Measurements from ENCODE around the gene ALKBH5. TPM values are rescaled to one million over a fixed set of nuclear protein-coding genes. Genes with fewer than 3 reads are reported as not detected.

The ALKBH5 gene
- total and polyA plus RNA-seq, 9 of the 15 experiments (the other 6 are each of a cell fraction or from before 2014, with no cell fraction given) = 11.4 to 70.0 (median 47.4) TPM

DNA sequence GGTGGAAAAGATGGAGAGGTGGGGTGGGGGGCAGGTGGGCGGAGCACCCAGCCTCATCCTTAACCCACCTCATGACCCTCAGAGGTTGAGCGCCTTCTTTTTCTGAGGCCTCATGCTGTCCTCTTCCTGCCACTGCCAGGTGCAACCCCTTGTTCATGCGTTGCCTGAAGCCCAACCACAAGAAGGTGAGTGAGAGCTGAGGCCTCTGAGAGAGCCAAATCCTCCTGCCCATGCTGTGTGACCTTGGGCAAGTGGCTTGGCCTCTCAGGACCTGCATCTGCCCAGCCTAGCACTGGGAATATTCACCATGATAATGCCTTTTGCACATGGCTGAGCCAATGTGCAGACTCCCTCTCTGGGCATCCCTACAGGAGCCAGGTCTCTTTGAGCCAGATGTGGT, 43.0 kb upstream of the ALKBH5 start (continued):
- TF ChIP-seq, protein P1, sequence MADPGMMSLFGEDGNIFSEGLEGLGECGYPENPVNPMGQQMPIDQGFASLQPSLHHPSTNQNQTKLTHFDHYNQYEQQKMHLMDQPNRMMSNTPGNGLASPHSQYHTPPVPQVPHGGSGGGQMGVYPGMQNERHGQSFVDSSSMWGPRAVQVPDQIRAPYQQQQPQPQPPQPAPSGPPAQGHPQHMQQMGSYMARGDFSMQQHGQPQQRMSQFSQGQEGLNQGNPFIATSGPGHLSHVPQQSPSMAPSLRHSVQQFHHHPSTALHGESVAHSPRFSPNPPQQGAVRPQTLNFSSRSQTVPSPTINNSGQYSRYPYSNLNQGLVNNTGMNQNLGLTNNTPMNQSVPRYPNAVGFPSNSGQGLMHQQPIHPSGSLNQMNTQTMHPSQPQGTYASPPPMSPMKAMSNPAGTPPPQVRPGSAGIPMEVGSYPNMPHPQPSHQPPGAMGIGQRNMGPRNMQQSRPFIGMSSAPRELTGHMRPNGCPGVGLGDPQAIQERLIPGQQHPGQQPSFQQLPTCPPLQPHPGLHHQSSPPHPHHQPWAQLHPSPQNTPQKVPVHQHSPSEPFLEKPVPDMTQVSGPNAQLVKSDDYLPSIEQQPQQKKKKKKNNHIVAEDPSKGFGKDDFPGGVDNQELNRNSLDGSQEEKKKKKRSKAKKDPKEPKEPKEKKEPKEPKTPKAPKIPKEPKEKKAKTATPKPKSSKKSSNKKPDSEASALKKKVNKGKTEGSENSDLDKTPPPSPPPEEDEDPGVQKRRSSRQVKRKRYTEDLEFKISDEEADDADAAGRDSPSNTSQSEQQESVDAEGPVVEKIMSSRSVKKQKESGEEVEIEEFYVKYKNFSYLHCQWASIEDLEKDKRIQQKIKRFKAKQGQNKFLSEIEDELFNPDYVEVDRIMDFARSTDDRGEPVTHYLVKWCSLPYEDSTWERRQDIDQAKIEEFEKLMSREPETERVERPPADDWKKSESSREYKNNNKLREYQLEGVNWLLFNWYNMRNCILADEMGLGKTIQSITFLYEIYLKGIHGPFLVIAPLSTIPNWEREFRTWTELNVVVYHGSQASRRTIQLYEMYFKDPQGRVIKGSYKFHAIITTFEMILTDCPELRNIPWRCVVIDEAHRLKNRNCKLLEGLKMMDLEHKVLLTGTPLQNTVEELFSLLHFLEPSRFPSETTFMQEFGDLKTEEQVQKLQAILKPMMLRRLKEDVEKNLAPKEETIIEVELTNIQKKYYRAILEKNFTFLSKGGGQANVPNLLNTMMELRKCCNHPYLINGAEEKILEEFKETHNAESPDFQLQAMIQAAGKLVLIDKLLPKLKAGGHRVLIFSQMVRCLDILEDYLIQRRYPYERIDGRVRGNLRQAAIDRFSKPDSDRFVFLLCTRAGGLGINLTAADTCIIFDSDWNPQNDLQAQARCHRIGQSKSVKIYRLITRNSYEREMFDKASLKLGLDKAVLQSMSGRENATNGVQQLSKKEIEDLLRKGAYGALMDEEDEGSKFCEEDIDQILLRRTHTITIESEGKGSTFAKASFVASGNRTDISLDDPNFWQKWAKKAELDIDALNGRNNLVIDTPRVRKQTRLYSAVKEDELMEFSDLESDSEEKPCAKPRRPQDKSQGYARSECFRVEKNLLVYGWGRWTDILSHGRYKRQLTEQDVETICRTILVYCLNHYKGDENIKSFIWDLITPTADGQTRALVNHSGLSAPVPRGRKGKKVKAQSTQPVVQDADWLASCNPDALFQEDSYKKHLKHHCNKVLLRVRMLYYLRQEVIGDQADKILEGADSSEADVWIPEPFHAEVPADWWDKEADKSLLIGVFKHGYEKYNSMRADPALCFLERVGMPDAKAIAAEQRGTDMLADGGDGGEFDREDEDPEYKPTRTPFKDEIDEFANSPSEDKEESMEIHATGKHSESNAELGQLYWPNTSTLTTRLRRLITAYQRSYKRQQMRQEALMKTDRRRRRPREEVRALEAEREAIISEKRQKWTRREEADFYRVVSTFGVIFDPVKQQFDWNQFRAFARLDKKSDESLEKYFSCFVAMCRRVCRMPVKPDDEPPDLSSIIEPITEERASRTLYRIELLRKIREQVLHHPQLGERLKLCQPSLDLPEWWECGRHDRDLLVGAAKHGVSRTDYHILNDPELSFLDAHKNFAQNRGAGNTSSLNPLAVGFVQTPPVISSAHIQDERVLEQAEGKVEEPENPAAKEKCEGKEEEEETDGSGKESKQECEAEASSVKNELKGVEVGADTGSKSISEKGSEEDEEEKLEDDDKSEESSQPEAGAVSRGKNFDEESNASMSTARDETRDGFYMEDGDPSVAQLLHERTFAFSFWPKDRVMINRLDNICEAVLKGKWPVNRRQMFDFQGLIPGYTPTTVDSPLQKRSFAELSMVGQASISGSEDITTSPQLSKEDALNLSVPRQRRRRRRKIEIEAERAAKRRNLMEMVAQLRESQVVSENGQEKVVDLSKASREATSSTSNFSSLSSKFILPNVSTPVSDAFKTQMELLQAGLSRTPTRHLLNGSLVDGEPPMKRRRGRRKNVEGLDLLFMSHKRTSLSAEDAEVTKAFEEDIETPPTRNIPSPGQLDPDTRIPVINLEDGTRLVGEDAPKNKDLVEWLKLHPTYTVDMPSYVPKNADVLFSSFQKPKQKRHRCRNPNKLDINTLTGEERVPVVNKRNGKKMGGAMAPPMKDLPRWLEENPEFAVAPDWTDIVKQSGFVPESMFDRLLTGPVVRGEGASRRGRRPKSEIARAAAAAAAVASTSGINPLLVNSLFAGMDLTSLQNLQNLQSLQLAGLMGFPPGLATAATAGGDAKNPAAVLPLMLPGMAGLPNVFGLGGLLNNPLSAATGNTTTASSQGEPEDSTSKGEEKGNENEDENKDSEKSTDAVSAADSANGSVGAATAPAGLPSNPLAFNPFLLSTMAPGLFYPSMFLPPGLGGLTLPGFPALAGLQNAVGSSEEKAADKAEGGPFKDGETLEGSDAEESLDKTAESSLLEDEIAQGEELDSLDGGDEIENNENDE (IDR thresholded peaks at IDR 0.05; ENCODE audit: low read depth, low read length) = no peak
- no peak for TF ChIP-seq ZBTB1 (CRISPR knock-in tag; IDR thresholded peaks at IDR 0.05; ENCODE audit: borderline replicate concordance, low read depth)
